Progenitor cell of endocrine pancreas (in vitro differentiated cells): ENCODE data around the gene WDFY3. TPM values are rescaled to one million over a fixed set of nuclear protein-coding genes. Genes with fewer than 3 reads are reported as not detected.
A peak's percentile ranks its signal among the peaks of the same experiment; 100 is the strongest.

Experiments used
- DNase-seq: peaks from one replicate; pipeline ENCODE4 v3.0.0; 2021; ENCODE audit warnings: low spot score; ENCODE audit not compliant: unreplicated experiment
- H3K27ac Mint-ChIP-seq: 2 replicates; pipeline ENCODE4 v1.8.0; 2021; ENCODE audit warnings: mild to moderate bottlenecking, moderate library complexity, mixed read lengths
- H3K27me3 Mint-ChIP-seq: 2 replicates; pipeline ENCODE4 v1.8.0; 2021; ENCODE audit warnings: mixed read lengths
- H3K36me3 Mint-ChIP-seq: 2 replicates; pipeline ENCODE4 v1.8.0; 2022; ENCODE audit warnings: mixed read lengths; ENCODE audit not compliant: insufficient read depth
- H3K4me1 Mint-ChIP-seq: 2 replicates; pipeline ENCODE4 v1.8.0; 2021; ENCODE audit warnings: low read depth, mixed read lengths
- H3K4me3 Mint-ChIP-seq: 2 replicates; pipeline ENCODE4 v1.8.0; 2021; ENCODE audit warnings: low read depth, mild to moderate bottlenecking, moderate library complexity, mixed read lengths
- H3K9me3 Mint-ChIP-seq: 2 replicates; pipeline ENCODE4 v1.8.0; 2021; ENCODE audit warnings: low read depth, mixed read lengths
- total RNA-seq: library from RNA; stranded (reverse); gene quantifications from 2 replicates; pipeline ENCODE4 v1.2.1, GENCODE V29; 2021
- TF ChIP-seq, protein P1 (sequence below): fragments of 200-600 bp; sonication (generic); IDR thresholded peaks from one replicate; pipeline ENCODE4 v1.5.0; 2021; ENCODE audit warnings: antibody characterized with exemption, mild to moderate bottlenecking; ENCODE audit not compliant: unreplicated experiment

The WDFY3 gene
- total RNA-seq, 1 donor from 2014 or later = 115 TPM

DNA sequence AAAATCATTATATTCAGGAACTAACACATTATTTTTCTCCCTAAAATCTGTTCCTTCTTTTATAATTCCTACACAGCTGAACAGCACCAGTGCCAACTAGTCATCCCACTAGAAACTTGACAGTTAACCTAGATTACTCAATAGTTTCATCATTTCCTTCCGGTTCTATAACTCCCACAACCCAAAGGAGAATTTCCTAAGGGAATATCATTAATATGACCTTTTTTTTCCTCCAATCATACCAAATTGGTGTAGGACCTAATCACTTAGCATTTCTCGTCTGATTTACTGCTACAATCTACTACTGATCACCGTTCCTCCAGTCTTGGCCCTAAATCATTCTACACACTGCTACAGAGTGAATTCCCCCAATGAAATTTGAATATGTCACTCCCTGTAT, 45.9 kb downstream of the WDFY3 start:
- H3K27ac Mint-ChIP-seq = no peak overlapping the region

DNA sequence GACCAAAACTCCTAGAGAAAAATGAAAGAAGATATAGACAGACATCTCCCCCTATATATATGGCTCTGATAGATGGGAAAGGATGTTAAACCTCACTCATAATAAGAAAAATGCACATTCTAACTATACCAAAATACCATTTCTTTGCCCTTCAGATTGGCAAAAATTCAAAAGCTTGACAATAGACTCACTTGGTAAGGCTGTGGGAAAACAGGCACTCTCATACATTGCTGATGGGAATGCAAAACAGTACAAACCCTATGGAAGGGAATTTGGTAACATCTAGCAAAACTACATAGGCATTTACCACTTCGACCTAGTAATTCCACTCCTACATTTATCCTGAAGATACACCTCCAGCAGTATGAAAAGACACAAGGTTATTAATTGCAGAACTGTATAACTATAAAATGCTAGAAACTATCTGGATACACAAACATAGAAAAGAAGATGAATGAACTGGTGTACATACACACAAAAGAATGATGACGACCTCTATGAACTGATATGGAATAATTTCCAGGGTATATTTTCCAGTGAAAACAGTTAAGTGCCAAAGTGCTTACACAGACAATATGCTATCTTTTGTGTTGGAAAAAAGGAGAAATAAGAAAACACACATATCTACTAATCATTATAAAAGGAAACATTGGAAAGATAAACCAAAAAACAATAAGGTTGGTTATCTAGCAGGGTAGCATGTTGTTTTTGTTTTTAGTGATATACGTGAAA, 48.5 kb downstream of the WDFY3 start:
- TF ChIP-seq, protein P1, sequence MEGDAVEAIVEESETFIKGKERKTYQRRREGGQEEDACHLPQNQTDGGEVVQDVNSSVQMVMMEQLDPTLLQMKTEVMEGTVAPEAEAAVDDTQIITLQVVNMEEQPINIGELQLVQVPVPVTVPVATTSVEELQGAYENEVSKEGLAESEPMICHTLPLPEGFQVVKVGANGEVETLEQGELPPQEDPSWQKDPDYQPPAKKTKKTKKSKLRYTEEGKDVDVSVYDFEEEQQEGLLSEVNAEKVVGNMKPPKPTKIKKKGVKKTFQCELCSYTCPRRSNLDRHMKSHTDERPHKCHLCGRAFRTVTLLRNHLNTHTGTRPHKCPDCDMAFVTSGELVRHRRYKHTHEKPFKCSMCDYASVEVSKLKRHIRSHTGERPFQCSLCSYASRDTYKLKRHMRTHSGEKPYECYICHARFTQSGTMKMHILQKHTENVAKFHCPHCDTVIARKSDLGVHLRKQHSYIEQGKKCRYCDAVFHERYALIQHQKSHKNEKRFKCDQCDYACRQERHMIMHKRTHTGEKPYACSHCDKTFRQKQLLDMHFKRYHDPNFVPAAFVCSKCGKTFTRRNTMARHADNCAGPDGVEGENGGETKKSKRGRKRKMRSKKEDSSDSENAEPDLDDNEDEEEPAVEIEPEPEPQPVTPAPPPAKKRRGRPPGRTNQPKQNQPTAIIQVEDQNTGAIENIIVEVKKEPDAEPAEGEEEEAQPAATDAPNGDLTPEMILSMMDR = no peak
- H3K4me3 Mint-ChIP-seq = no peak overlapping the region
- H3K4me1 Mint-ChIP-seq = no peaks in the 10 kb centered on the region
- H3K36me3 Mint-ChIP-seq = peaks cover 28% of the 10 kb centered on the region
- DNase-seq = no peak
- peaks cover 7% of the 10 kb centered on the region for H3K9me3 Mint-ChIP-seq
- no peaks in the 10 kb centered on the region for H3K27me3 Mint-ChIP-seq
- H3K27ac Mint-ChIP-seq = peak overlapping the region; percentile 62

More for the DNA sequence above, 45.9 kb downstream of the WDFY3 start:
- TF ChIP-seq, protein P1 = no peak
- DNase-seq = no peak
- Mint-ChIP-seq H3K27me3 (no peaks in the 10 kb centered on the region), H3K4me1 (peaks cover 12% of the 10 kb centered on the region), H3K4me3 (no peak overlapping the region), H3K9me3 (no peaks in the 10 kb centered on the region), H3K36me3 (peaks cover 13% of the 10 kb centered on the region)

DNA sequence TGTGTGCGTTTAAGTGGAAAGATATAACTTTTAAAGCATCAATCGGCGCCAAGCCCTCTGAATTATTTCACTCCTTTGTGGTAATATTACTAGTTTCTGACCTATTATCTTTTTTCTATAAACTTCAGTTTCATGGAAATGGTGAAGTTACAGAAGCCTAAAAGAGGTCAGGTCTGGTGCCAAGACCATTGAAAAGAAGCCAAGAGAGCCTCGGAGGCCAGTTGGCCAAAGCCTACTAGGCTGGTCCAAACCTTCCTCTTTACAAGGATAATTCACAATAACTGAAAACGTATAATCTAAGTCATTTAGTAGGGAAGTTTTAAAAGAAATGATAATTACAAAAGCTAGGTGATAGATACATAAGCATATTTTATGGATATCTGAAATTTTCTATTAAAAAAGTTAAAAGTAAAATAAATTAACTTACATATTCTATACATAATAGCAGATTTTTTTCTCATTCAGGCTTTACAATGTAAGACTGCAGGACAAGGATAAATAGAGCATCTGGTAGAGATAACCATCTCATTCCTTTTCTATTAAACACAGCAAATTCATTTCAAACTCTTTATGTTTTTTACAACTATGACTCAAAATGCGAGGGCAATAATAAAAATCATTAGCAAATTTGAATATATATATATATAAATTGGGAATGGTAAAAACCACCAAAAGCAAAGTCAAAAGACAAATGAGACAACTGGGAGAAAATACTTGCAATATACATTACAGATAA, 49.2 kb downstream of the WDFY3 start:
- peaks cover 31% of the 10 kb centered on the region for H3K36me3 Mint-ChIP-seq
- no peak overlapping the region for H3K4me3 Mint-ChIP-seq
- H3K27ac Mint-ChIP-seq = no peak overlapping the region
- TF ChIP-seq, protein P1 = no peak
- no peak for DNase-seq
- peaks cover 7% of the 10 kb centered on the region for H3K9me3 Mint-ChIP-seq
- H3K4me1 Mint-ChIP-seq = no peaks in the 10 kb centered on the region
- H3K27me3 Mint-ChIP-seq = no peaks in the 10 kb centered on the region

DNA sequence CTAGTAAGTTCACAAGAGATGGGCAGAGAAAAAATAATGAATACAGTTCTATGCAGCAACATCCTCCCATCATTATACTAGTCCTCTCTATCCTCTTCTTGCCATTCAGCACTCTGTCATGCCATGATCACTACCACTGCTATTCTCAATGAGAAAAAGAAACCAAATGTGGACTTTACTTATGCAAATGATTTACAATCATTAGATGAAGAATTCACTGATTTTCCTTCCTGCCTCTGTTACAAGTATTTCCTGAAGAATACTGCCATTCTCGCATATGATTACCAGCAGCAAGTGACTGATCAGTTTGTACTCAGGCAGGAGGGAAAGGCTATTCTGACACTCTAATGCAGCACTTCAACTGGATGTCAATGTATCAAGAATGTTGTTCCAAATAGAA, 50.3 kb downstream of the WDFY3 start:
- H3K4me3 Mint-ChIP-seq = no peak overlapping the region
- H3K27ac Mint-ChIP-seq = no peak overlapping the region
- no peak for DNase-seq

DNA sequence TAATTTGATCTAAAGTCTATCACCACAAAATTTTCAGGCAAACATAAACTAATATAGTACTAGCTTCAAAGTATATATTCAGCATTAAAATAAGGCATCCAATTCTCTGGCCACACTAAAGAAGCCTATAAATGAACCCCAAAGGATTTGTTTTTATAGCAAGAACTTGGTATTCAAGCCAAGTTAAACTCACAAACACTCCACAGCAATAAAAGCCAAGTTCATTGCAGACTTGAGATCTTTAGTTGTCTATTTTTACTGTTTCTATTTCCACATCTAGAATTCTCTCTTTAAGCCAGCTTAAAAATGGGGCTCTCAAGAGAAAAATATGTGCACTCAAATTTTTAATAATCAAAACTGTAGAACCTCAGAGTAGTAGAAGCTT, 51.1 kb downstream of the WDFY3 start:
- Mint-ChIP-seq H3K27ac (no peak overlapping the region), H3K9me3 (peaks cover 7% of the 10 kb centered on the region), H3K4me3 (no peak overlapping the region), H3K36me3 (peaks cover 31% of the 10 kb centered on the region), H3K27me3 (no peaks in the 10 kb centered on the region), H3K4me1 (no peaks in the 10 kb centered on the region)
- TF ChIP-seq, protein P1 = no peak
- DNase-seq = no peak

More for the DNA sequence above, 50.3 kb downstream of the WDFY3 start:
- Mint-ChIP-seq H3K27me3 (no peaks in the 10 kb centered on the region), H3K9me3 (peaks cover 7% of the 10 kb centered on the region), H3K36me3 (peaks cover 34% of the 10 kb centered on the region), H3K4me1 (no peaks in the 10 kb centered on the region)
- TF ChIP-seq, protein P1 = no peak
